HepG2 (cell line): ENCODE data around the gene HIPK2. TPM values are rescaled to one million over a fixed set of nuclear protein-coding genes. Genes with fewer than 3 reads are reported as not detected.
A peak's percentile ranks its signal among the peaks of the same experiment; 100 is the strongest.

ENCODE experiments used
- ATF4 ChIP-seq, 2 experiments: fragments of 450-650 bp in 1 of 2; sonication (generic) in 1 of 2; formaldehyde crosslinking; IDR thresholded peaks; 2 replicates each; pipeline versions ENCODE4 v1.5.0 to v1.8.0; 2020 to 2022; ENCODE audit warnings: mild to moderate bottlenecking in 1 of 2, missing genetic modification reagents in 1 of 2
- CBFB ChIP-seq: sonication (generic); formaldehyde crosslinking; IDR thresholded peaks from 2 replicates; pipeline ENCODE4 v1.4.0; 2020; ENCODE audit warnings: missing genetic modification reagents
- GATAD1 ChIP-seq: IDR thresholded peaks from 2 replicates; pipeline ENCODE4 v1.6.1; 2016; ENCODE audit warnings: missing genetic modification reagents, missing compliant biosample characterization
- HDAC1 ChIP-seq: sonication (generic); formaldehyde crosslinking; IDR thresholded peaks from 2 replicates; pipeline ENCODE4 v1.5.1; 2020; ENCODE audit warnings: mild to moderate bottlenecking, missing genetic modification reagents
- HMGXB3 ChIP-seq: sonication (generic); formaldehyde crosslinking; IDR thresholded peaks from 2 replicates; pipeline ENCODE4 v1.4.0; 2020; ENCODE audit warnings: missing genetic modification reagents, borderline replicate concordance
- JUN ChIP-seq: sonication (generic); formaldehyde crosslinking; IDR thresholded peaks from 2 replicates; pipeline ENCODE4 v1.4.0; 2020; ENCODE audit warnings: mild to moderate bottlenecking, missing genetic modification reagents
- MXD4 ChIP-seq: IDR thresholded peaks from 2 replicates; pipeline ENCODE4 v1.6.1; 2016; ENCODE audit warnings: mild to moderate bottlenecking, missing biosample characterization, missing genetic modification reagents
- NCOA1 ChIP-seq: sonication (generic); formaldehyde crosslinking; IDR thresholded peaks from 2 replicates; pipeline ENCODE4 v1.9.0; 2021; ENCODE audit warnings: missing genetic modification reagents
- NCOA5 ChIP-seq: sonication (generic); formaldehyde crosslinking; IDR thresholded peaks from 2 replicates; pipeline ENCODE4 v1.4.0; 2020; ENCODE audit warnings: missing genetic modification reagents
- NFE2L2 ChIP-seq: fragments of 150-350 bp; IDR thresholded peaks from 2 replicates; pipeline ENCODE4 v1.6.1; 2014; ENCODE audit warnings: low read length
- NR2F6 ChIP-seq, 2 experiments: IDR thresholded peaks; 2 replicates each; pipeline ENCODE4 v1.6.1; 2016; ENCODE audit warnings: antibody characterized with exemption in 1 of 2, mild to moderate bottlenecking in 1 of 2
- ZFP37 ChIP-seq: sonication (generic); formaldehyde crosslinking; IDR thresholded peaks from 2 replicates; pipeline ENCODE4 v1.4.0; 2020; ENCODE audit warnings: missing genetic modification reagents, borderline replicate concordance
- ZFYVE20 ChIP-seq: sonication (generic); formaldehyde crosslinking; IDR thresholded peaks from 2 replicates; pipeline ENCODE4 v1.8.0; 2023; ENCODE audit warnings: low read depth, mild to moderate bottlenecking, moderate library complexity, missing genetic modification reagents, borderline replicate concordance
- ZHX2 ChIP-seq, 2 experiments: sonication (generic) in 1 of 2; formaldehyde crosslinking in 1 of 2; IDR thresholded peaks; 2 replicates each; pipeline versions ENCODE4 v1.6.1 to v1.9.0; 2014 to 2022; ENCODE audit warnings: antibody characterized with exemption in 1 of 2, borderline replicate concordance in 1 of 2, inconsistent platforms in 1 of 2, low read depth in 1 of 2, missing genetic modification reagents in 1 of 2
- ZNF235 ChIP-seq: sonication (generic); formaldehyde crosslinking; IDR thresholded peaks from 2 replicates; pipeline ENCODE4 v1.8.1; 2023; ENCODE audit warnings: mild to moderate bottlenecking, missing genetic modification reagents, borderline replicate concordance
- ZNF546 ChIP-seq: sonication (generic); formaldehyde crosslinking; conservative IDR thresholded peaks from 2 replicates; pipeline ENCODE4 v1.8.1; 2023; ENCODE audit warnings: mild to moderate bottlenecking, missing genetic modification reagents
- ZNF557 ChIP-seq: sonication (generic); formaldehyde crosslinking; IDR thresholded peaks from 2 replicates; pipeline ENCODE4 v1.4.0; 2020; ENCODE audit warnings: missing genetic modification reagents
- ZNF576 ChIP-seq: sonication (generic); formaldehyde crosslinking; IDR thresholded peaks from 2 replicates; pipeline ENCODE4 v1.4.0; 2020; ENCODE audit warnings: mild to moderate bottlenecking, missing genetic modification reagents
- ZNF629 ChIP-seq: sonication (generic); formaldehyde crosslinking; conservative IDR thresholded peaks from 2 replicates; pipeline ENCODE4 v1.5.0; 2020; ENCODE audit warnings: missing genetic modification reagents
- ZNF891 ChIP-seq: sonication (generic); formaldehyde crosslinking; IDR thresholded peaks from 2 replicates; pipeline ENCODE4 v1.5.0; 2020; ENCODE audit warnings: mild to moderate bottlenecking, missing genetic modification reagents
- polyA plus RNA-seq, 8 experiments: library from polyadenylated mRNA; depleted of rRNA in 3 of 8; stranded (reverse) in 7 of 8; unstranded in 1 of 8; fragments of >200 nt; fragmentation: Illumina TruSeq in 4 of 8; extraction: Trizol in 4 of 8; gene quantifications; 2 replicates each; pipeline versions ENCODE4 v1.2.1 to v1.2.3, GENCODE V29; 2011 to 2016; ENCODE audit warnings: low read depth in 4 of 8, missing spikeins in 1 of 8, mixed read lengths in 1 of 8; ENCODE audit not compliant: insufficient read depth in 1 of 8
- total RNA-seq, 5 experiments: library from RNA; depleted of rRNA; stranded (reverse); fragments of >200 nt; fragmentation: Illumina TruSeq; extraction: Trizol; gene quantifications; 2 replicates each; pipeline ENCODE4 v1.2.3, GENCODE V29; 2016; ENCODE audit warnings: low read depth in 1 of 5

HIPK2 gene
- total and polyA plus RNA-seq, 2 of the 13 experiments (the other 11 are each of a cell fraction or from before 2014, with no cell fraction given) = 14.4 to 20.2 TPM

GRCh38 chr7:139745678-139746143, 32.1 kb downstream of the HIPK2 start (continued):
- TF ChIP-seq HMGXB3 (CRISPR knock-in tag) (no peak), ZNF235 (no peak), GATAD1 (CRISPR knock-in tag) (no peak), ATF4 (CRISPR knock-in tag; IDR thresholded peaks at IDR 0.05) (no peak), ZNF891 (CRISPR knock-in tag) (no peak), NCOA5 (no peak), HDAC1 (peak; percentile 58), CBFB (CRISPR knock-in tag) (no peak), MXD4 (CRISPR knock-in tag) (no peak), ZHX2 (IDR thresholded peaks at IDR 0.05; ENCODE audit: low read depth) (no peak), ZHX2 (CRISPR knock-in tag; IDR thresholded peaks at IDR 0.05; ENCODE audit: borderline replicate concordance) (no peak), ZNF629 (CRISPR knock-in tag) (peak; percentile 30; the same call in 1 of the 2 replicates), ZNF557 (CRISPR knock-in tag) (no peak), NR2F6 (IDR thresholded peaks at IDR 0.05) (peak; percentile 90), NR2F6 (CRISPR knock-in tag; IDR thresholded peaks at IDR 0.05) (peak; percentile 91), ZFP37 (no peak), JUN (CRISPR knock-in tag) (no peak), ZFYVE20 (CRISPR knock-in tag) (no peak), ZNF576 (CRISPR knock-in tag) (no peak), NCOA1 (CRISPR knock-in tag) (no peak), NFE2L2 (no peak), ZNF546 (no peak)
